Endothelial cell (in vitro differentiated cells): Measurements from ENCODE around the gene NOL4. TPM values are rescaled to one million over a fixed set of nuclear protein-coding genes. Genes with fewer than 3 reads are reported as not detected.
"Not testable (repeated sequence)": the region's sequence is repeated elsewhere in the genome, so short reads cannot be mapped to it uniquely, and the experiment has no call there.

Source experiments
- DNase-seq: peaks from one replicate; pipeline ENCODE4 v3.0.0; 2021; ENCODE audit warnings: low spot score
- H3K27ac Mint-ChIP-seq: one replicate; pipeline ENCODE4 v1.8.0; 2021; ENCODE audit warnings: mixed read lengths, inconsistent platforms; ENCODE audit not compliant: unreplicated experiment
- H3K27me3 Mint-ChIP-seq: one replicate; pipeline ENCODE4 v1.8.0; 2021; ENCODE audit warnings: mild to moderate bottlenecking, moderate library complexity, mixed read lengths, inconsistent platforms; ENCODE audit not compliant: unreplicated experiment
- H3K36me3 Mint-ChIP-seq: one replicate; pipeline ENCODE4 v1.8.0; 2021; ENCODE audit warnings: mild to moderate bottlenecking, low read depth, mixed read lengths, inconsistent platforms; ENCODE audit not compliant: unreplicated experiment
- H3K4me1 Mint-ChIP-seq: one replicate; pipeline ENCODE4 v1.8.0; 2021; ENCODE audit warnings: mild to moderate bottlenecking, mixed read lengths, inconsistent platforms; ENCODE audit not compliant: unreplicated experiment
- H3K4me3 Mint-ChIP-seq: one replicate; pipeline ENCODE4 v1.8.0; 2021; ENCODE audit warnings: mild to moderate bottlenecking, mixed read lengths, inconsistent platforms; ENCODE audit not compliant: unreplicated experiment
- H3K9me3 Mint-ChIP-seq: one replicate; pipeline ENCODE4 v1.8.0; 2021; ENCODE audit warnings: mixed read lengths, inconsistent platforms; ENCODE audit not compliant: unreplicated experiment
- long read RNA-seq: library from polyadenylated mRNA; unstranded; transcript quantifications from one replicate; pipeline ENCODE4 v2.0.0, GENCODE V29; 2020; ENCODE audit not compliant: unreplicated experiment
- total RNA-seq: library from RNA; stranded (reverse); fragmentation: NEBNext Ultra II Directional; extraction: Animal tissue kit (Norgen Biotek cat#: 25700); gene quantifications from one replicate; pipeline ENCODE4 v1.2.1, GENCODE V29; 2021; ENCODE audit not compliant: unreplicated experiment
- TF ChIP-seq, protein P1 (sequence below): fragments of 200-600 bp; sonication (generic); IDR thresholded peaks from one replicate; pipeline ENCODE4 v1.5.0; 2021; ENCODE audit warnings: antibody characterized with exemption; ENCODE audit not compliant: unreplicated experiment

Gene NOL4, protein sequence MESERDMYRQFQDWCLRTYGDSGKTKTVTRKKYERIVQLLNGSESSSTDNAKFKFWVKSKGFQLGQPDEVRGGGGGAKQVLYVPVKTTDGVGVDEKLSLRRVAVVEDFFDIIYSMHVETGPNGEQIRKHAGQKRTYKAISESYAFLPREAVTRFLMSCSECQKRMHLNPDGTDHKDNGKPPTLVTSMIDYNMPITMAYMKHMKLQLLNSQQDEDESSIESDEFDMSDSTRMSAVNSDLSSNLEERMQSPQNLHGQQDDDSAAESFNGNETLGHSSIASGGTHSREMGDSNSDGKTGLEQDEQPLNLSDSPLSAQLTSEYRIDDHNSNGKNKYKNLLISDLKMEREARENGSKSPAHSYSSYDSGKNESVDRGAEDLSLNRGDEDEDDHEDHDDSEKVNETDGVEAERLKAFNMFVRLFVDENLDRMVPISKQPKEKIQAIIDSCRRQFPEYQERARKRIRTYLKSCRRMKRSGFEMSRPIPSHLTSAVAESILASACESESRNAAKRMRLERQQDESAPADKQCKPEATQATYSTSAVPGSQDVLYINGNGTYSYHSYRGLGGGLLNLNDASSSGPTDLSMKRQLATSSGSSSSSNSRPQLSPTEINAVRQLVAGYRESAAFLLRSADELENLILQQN
- 0.67 TPM for total RNA-seq
- long read RNA-seq: 0 reads

DNA sequence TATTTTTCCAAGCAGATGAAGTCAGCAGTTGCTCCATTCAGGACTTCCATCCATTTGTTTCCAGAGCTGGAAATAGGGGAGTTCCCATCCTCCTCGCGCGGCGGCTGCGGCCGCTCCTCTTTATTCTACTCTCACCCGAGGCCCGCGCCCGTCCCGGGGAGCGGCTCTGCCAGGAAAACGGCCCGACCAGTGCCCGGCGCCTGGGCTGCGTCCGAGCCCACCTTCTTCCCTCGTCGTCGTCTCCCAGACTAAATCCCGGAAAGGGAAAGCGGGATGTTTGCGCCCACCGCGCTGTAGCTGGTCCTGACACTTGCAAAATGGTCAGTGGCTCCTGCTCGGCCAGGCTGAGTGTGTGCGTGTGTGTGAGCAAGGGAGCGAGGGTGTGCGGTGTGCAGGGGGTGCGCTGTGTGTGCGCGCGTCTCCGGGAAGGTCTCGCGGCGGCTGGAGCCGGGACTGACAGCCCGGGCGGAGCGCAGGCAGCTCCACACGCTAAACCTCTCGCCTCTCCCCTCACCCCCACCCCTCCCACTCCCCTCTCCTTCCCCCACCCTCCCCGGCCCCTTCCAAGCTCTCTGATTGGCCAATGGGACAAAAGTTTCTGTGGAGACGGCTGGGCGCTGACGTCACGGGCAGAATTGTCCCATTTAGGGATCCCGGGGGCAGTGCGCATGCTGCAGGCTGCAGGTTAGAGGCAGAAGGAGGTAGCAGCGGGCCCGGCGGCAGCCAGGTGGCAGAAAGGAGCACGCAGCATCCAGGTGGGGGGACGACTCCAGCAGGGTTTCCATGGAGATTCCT is at the start of gene NOL4:
Gene NOL4, minus strand, starts transcription at position 491 of the 795 bp plus-strand sequence. CDS start 1,660 bp downstream, outside the sequence.
- Mint-ChIP-seq H3K27me3 (peaks cover 15% of the 10 kb centered on the region), H3K9me3 (no peaks in the 10 kb centered on the region), H3K27ac (no peak within 1 kb of the TSS), H3K4me1 (peaks cover 11% of the 10 kb centered on the region), H3K36me3 (no peaks in the 10 kb centered on the region), H3K4me3 (peak within 1 kb of the TSS; percentile 88)
- peak; percentile 76 for DNase-seq
- TF ChIP-seq, protein P1, sequence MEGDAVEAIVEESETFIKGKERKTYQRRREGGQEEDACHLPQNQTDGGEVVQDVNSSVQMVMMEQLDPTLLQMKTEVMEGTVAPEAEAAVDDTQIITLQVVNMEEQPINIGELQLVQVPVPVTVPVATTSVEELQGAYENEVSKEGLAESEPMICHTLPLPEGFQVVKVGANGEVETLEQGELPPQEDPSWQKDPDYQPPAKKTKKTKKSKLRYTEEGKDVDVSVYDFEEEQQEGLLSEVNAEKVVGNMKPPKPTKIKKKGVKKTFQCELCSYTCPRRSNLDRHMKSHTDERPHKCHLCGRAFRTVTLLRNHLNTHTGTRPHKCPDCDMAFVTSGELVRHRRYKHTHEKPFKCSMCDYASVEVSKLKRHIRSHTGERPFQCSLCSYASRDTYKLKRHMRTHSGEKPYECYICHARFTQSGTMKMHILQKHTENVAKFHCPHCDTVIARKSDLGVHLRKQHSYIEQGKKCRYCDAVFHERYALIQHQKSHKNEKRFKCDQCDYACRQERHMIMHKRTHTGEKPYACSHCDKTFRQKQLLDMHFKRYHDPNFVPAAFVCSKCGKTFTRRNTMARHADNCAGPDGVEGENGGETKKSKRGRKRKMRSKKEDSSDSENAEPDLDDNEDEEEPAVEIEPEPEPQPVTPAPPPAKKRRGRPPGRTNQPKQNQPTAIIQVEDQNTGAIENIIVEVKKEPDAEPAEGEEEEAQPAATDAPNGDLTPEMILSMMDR: peak; percentile 14

DNA sequence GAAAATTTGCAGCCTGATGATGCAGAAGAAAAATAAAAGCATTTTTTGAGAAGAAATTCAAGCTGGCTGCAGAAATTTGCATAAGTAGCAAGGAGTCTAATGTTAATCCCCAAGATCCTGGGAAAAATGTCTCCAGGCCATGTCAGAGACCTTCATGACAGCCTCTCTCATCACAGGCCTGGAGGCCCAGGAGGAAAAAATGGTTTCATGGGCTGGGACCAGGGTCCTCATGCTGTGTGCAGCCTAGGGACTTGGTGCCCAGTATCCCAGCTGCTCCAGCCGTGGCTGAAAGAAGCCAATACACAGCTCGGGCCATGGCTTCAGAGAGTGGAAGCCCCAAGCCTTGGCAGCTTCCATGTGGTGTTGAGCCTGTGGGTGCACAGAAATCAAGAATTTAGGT is 41.3 kb upstream of the NOL4 start:
- not testable (repeated sequence) for H3K36me3 Mint-ChIP-seq, DNase-seq, H3K4me3 Mint-ChIP-seq, H3K9me3 Mint-ChIP-seq, H3K27me3 Mint-ChIP-seq, H3K27ac Mint-ChIP-seq, H3K4me1 Mint-ChIP-seq

DNA sequence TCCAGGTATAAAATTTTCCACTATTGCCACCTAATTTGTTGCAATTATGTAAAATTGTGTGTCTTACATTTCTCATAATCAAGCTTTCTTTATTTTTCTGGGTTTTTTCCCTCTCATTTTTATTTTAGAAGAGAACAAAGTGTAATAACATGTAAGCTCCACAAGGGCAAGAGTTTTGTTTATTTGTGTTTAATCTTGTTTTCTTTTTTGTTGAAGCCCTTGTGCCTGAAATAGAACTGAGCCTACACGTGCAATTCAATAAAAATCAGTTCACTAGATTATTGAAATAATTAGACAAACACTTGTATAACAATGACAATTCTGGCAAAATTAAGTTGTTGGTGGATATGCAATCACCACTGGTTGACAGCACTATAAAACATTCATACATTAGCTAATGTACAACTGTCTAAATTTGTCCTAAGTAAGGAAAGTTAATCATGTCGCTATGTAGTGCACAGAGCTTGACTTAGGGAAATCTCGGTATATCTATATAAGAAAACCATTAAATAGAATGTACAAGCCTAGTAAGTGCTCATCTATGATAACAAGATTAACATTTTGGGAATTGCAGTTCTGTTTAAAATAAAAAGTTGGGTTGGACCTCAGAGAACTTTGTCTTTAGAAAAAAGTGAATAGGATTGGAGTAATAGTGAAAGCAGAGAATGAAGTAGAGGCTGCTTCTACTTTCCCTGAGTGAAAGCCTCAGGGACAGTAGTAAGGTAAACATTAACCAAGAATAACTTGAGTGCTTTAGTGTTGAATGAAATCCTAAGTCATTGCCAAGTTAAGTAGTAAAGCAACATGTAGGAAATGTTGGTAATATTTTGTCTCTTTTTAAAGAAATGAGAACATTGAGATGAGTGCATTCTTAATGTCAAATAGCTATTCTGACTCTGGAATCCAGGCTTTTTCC is 37.4 kb upstream of the NOL4 start:
- DNase-seq: no peak
- H3K36me3 Mint-ChIP-seq: peaks cover 7% of the 10 kb centered on the region
- H3K27ac Mint-ChIP-seq: no peak overlapping the region
- TF ChIP-seq, protein P1: peak; percentile 70
- H3K4me3 Mint-ChIP-seq: no peak overlapping the region
- no peaks in the 10 kb centered on the region for H3K27me3 Mint-ChIP-seq
- no peaks in the 10 kb centered on the region for H3K4me1 Mint-ChIP-seq
- H3K9me3 Mint-ChIP-seq: peaks cover 4% of the 10 kb centered on the region

DNA sequence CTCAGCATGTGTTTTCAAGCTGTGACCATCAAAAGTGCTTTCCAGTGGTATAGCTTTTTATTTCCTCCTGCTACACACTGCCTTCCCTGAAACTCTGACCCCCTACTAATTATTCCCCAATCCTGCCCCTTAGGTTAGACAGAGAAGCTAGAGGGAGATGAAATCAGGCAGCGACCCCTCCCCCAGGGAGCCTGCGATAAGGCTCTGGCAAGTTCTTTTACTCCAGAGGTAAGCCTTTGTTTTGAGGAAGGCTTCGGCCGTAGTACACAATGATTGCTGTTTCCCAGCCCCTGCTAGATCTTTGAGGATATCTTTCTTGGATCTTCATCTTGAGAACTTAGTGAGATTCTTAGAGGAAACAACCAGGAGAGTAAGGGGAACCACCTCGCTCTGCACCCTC is 33.5 kb upstream of the NOL4 start:
- Mint-ChIP-seq H3K27ac (no peak overlapping the region), H3K4me3 (no peak overlapping the region), H3K4me1 (no peaks in the 10 kb centered on the region), H3K27me3 (no peaks in the 10 kb centered on the region), H3K36me3 (no peaks in the 10 kb centered on the region), H3K9me3 (no peaks in the 10 kb centered on the region)
- DNase-seq: no peak
- TF ChIP-seq, protein P1: no peak

DNA sequence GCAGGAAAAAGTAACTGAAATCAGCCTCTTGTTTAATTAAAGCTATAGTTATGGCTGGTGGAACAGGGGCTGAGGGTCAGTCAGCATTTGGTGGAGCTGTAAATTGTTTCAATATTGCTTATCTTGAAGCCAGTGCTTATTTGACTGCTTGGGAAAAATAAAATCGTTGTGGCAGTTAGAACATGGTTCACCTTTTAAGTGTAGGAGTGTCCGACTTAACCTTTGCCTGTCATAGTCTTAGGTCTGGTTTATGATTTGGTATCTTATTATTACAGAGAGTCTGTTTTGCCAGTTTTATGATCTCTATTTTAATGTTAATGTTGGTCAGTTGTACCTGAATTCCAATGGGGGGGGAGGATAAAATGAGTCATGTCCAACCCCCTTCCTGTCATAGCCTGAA is 27.2 kb upstream of the NOL4 start:
- Mint-ChIP-seq H3K27ac (no peak overlapping the region), H3K9me3 (peaks cover 7% of the 10 kb centered on the region), H3K27me3 (no peaks in the 10 kb centered on the region), H3K4me3 (no peak overlapping the region), H3K36me3 (no peaks in the 10 kb centered on the region), H3K4me1 (no peaks in the 10 kb centered on the region)
- TF ChIP-seq, protein P1: no peak
- DNase-seq: no peak
